Adrenal gland (tissue), 5 donors: ENCODE measurements around the gene CSH1.
"Not testable (repeated sequence)": the region's sequence is repeated elsewhere in the genome, so short reads cannot be mapped to it uniquely, and the experiment has no call there.

Experiments used
- CTCF ChIP-seq, 6 experiments: fragments of 450-650 bp in 4 of 6; fragments of 200-600 bp in 2 of 6; sonication (generic) in 1 of 6; IDR thresholded peaks; 1 replicate in 5 of 6; 2 replicates in 1 of 6; pipeline versions ENCODE4 v1.5.1 to v1.8.0; 2016 to 2021; ENCODE audit warnings: antibody characterized with exemption in 6 of 6, mild to moderate bottlenecking in 2 of 6, moderate library complexity in 1 of 6
- POLR2A ChIP-seq, 2 donors: fragments of 450-650 bp; IDR thresholded peaks; one replicate each; pipeline ENCODE4 v1.6.1; 2017; ENCODE audit warnings: antibody characterized with exemption in 2 of 2, mild to moderate bottlenecking in 2 of 2, moderate library complexity in 1 of 2
- donor health status: DM: no; HTN: no; CAD: no.

- not testable (repeated sequence) for TF ChIP-seq CTCF, POLR2A (IDR thresholded peaks at IDR 0.05)
Observed at GRCh38 chr17:63871646-63872365, 24.6 kb downstream of the CSH1 start.
